ENCODE measurements around the gene RNF14.

RNF14 gene

GRCh38 chr5:141969783-141970771 is 1.2 kb downstream of the RNF14 start:
- peak overlapping the region; percentile 87 for H2AFZ ChIP-seq
- H3K36me3 ChIP-seq (ENCODE audit: control insufficient read depth, insufficient read depth, low read length): no peaks in the 10 kb centered on the region
- no peak for TF ChIP-seq CTCF (IDR thresholded peaks at IDR 0.05)
- peak overlapping the region; percentile 82 for H3K9ac ChIP-seq
- peak overlapping the region; percentile 92 for H3K4me2 ChIP-seq (ENCODE audit: low read length)
- peaks cover 22% of the 10 kb centered on the region for H3K79me2 ChIP-seq
- H3K27ac ChIP-seq: peak overlapping the region; percentile 96
- H3K4me3 ChIP-seq (ENCODE audit: low read depth, low read length): peak overlapping the region; percentile 76
- H3K4me1 ChIP-seq: peaks cover 16% of the 10 kb centered on the region
- no peaks in the 10 kb centered on the region for H3K27me3 ChIP-seq (ENCODE audit: control insufficient read depth, insufficient read depth, low read length)
- no peaks in the 10 kb centered on the region for H3K9me3 ChIP-seq (ENCODE audit: control insufficient read depth, low read length)

GRCh38 chr5:141973871-141974595 is 5.1 kb downstream of the RNF14 start:
- no peak overlapping the region for H2AFZ ChIP-seq
- no peak overlapping the region for H3K9ac ChIP-seq
- H3K9me3 ChIP-seq (ENCODE audit: control insufficient read depth, low read length): no peaks in the 10 kb centered on the region
- H3K4me3 ChIP-seq (ENCODE audit: low read depth, low read length): no peak overlapping the region
- H3K27me3 ChIP-seq (ENCODE audit: control insufficient read depth, insufficient read depth, low read length): no peaks in the 10 kb centered on the region
- peaks cover 12% of the 10 kb centered on the region for H3K4me1 ChIP-seq
- no peak overlapping the region for H3K27ac ChIP-seq
- peaks cover 42% of the 10 kb centered on the region for H3K79me2 ChIP-seq
- no peak overlapping the region for H3K4me2 ChIP-seq (ENCODE audit: low read length)
- H3K36me3 ChIP-seq (ENCODE audit: control insufficient read depth, insufficient read depth, low read length): no peaks in the 10 kb centered on the region
- no peak for TF ChIP-seq CTCF (IDR thresholded peaks at IDR 0.05)

- no peak overlapping the region for H3K27ac ChIP-seq
- H3K4me2 ChIP-seq (ENCODE audit: low read length): no peak overlapping the region
- no peaks in the 10 kb centered on the region for H3K4me1 ChIP-seq
- no peak for TF ChIP-seq CTCF (IDR thresholded peaks at IDR 0.05)
- no peak overlapping the region for H3K4me3 ChIP-seq (ENCODE audit: low read depth, low read length)
- H3K36me3 ChIP-seq (ENCODE audit: control insufficient read depth, insufficient read depth, low read length): no peaks in the 10 kb centered on the region
- no peak overlapping the region for H3K9ac ChIP-seq
- H3K79me2 ChIP-seq: peaks cover 42% of the 10 kb centered on the region
- H3K9me3 ChIP-seq (ENCODE audit: control insufficient read depth, low read length): no peaks in the 10 kb centered on the region
- no peaks in the 10 kb centered on the region for H3K27me3 ChIP-seq (ENCODE audit: control insufficient read depth, insufficient read depth, low read length)
- no peak overlapping the region for H2AFZ ChIP-seq
Measured at GRCh38 chr5:141976176-141976575, 7.3 kb downstream of the RNF14 start.

- Histone ChIP-seq H3K79me2 (peaks cover 33% of the 10 kb centered on the region), H3K4me1 (no peaks in the 10 kb centered on the region), H3K4me3 (ENCODE audit: low read depth, low read length) (no peak overlapping the region), H3K36me3 (ENCODE audit: control insufficient read depth, insufficient read depth, low read length) (no peaks in the 10 kb centered on the region), H3K27me3 (ENCODE audit: control insufficient read depth, insufficient read depth, low read length) (no peaks in the 10 kb centered on the region), H3K9ac (no peak overlapping the region), H3K9me3 (ENCODE audit: control insufficient read depth, low read length) (no peaks in the 10 kb centered on the region), H2AFZ (no peak overlapping the region), H3K27ac (no peak overlapping the region), H3K4me2 (ENCODE audit: low read length) (no peak overlapping the region)
- no peak for TF ChIP-seq CTCF (IDR thresholded peaks at IDR 0.05)
Measured at GRCh38 chr5:141978389-141978788, 9.5 kb downstream of the RNF14 start.
